Measurements from ENCODE around the gene FGG. TPM values are rescaled to one million over a fixed set of nuclear protein-coding genes. Genes with fewer than 3 reads are reported as not detected.
"Not testable (repeated sequence)": the region's sequence is repeated elsewhere in the genome, so short reads cannot be mapped to it uniquely, and the experiment has no call there.

The FGG gene
- total RNA-seq, 2 experiments from 2014 or later: not detected

DNA sequence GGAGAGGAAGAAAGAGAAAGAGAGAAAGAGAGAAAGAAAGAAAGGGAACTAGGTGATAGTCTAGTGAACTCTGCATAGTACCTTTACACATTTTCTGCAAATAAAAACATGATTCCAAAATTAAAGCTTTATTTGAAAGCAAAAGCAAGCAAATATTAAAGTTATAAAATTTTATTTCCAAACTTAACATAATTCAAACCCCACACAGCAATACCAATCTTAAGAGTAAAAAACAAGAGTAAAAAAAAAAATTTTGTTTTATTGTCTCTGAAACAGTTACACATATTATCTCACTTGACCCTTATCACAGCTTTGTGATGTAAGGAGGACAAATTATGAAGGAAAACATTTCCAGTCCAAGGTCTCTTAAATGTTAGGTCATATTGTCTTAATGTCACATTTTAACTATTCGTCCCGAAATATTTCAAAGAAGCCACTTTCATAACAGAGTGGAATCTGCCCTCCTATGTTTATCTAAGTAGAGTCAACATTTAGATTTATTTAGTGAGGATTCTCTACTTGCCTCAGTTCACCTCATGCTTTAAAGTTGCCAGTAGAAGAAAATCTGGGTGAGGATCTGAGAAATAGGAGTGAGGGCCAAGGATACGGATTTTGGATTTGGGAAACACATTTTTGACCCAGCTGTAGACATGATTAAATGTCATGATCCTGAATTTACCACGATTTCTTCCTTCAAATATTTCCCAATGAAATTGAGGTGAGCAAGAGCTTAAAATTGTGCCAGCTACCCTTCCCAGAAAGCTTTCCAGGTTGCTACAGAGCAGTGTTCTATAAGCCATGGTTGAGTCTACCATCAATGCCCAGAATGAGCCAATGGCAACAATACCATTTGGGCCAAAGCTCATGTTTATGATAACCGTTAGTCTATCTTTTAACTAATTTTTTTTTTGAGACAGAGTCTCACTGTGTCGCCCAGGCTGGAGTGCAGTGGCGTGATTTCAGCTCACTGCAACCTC is 14.4 kb downstream of the FGG start:
- Histone ChIP-seq H3K36me3 (ENCODE audit: insufficient read depth, low read length) (no peaks in the 10 kb centered on the region), H3K9me2 (ENCODE audit: insufficient read depth, low read length) (no peaks in the 10 kb centered on the region), H2AFZ (ENCODE audit: low read length) (no peak overlapping the region), H3K27ac (ENCODE audit: low read depth, low read length, poor library complexity, severe bottlenecking) (no peak overlapping the region), H3K79me2 (ENCODE audit: insufficient read depth, low read depth, low read length) (no peaks in the 10 kb centered on the region), H3K4me1 (ENCODE audit: insufficient read depth, low read length, poor library complexity, severe bottlenecking) (no peaks in the 10 kb centered on the region), H3K4me2 (ENCODE audit: low read length) (no peak overlapping the region), H3K4me3 (ENCODE audit: low read depth, low read length, poor library complexity, severe bottlenecking) (no peak overlapping the region), H4K20me1 (ENCODE audit: insufficient read depth, low read length) (no peaks in the 10 kb centered on the region), H3K9me3 (ENCODE audit: low read length) (no peaks in the 10 kb centered on the region)
- no peak for DNase-seq (ENCODE audit: low spot score)
- TF ChIP-seq, protein P1, sequence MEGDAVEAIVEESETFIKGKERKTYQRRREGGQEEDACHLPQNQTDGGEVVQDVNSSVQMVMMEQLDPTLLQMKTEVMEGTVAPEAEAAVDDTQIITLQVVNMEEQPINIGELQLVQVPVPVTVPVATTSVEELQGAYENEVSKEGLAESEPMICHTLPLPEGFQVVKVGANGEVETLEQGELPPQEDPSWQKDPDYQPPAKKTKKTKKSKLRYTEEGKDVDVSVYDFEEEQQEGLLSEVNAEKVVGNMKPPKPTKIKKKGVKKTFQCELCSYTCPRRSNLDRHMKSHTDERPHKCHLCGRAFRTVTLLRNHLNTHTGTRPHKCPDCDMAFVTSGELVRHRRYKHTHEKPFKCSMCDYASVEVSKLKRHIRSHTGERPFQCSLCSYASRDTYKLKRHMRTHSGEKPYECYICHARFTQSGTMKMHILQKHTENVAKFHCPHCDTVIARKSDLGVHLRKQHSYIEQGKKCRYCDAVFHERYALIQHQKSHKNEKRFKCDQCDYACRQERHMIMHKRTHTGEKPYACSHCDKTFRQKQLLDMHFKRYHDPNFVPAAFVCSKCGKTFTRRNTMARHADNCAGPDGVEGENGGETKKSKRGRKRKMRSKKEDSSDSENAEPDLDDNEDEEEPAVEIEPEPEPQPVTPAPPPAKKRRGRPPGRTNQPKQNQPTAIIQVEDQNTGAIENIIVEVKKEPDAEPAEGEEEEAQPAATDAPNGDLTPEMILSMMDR (conservative IDR thresholded peaks at IDR 0.05; ENCODE audit: low read length): no peak
- no peak for TF ChIP-seq EZH2phosphoT487 (IDR thresholded peaks at IDR 0.05; ENCODE audit: borderline replicate concordance, low read depth, low read length)
- ChIA-PET POLR2A (interaction anchor here (0.7 to 0.9 kb wide), 3 partner anchors 10 to 26 kb away, joined by 3 read pairs; no protein-coding TSS in a partner anchor), CTCF (ENCODE audit: unreplicated experiment) (no interaction called here)
- intact Hi-C loops (cut with micrococcal nuclease; ENCODE audit: unreplicated experiment): no loop called here
- BruUV-seq (replicated peaks): no TSS peak

DNA sequence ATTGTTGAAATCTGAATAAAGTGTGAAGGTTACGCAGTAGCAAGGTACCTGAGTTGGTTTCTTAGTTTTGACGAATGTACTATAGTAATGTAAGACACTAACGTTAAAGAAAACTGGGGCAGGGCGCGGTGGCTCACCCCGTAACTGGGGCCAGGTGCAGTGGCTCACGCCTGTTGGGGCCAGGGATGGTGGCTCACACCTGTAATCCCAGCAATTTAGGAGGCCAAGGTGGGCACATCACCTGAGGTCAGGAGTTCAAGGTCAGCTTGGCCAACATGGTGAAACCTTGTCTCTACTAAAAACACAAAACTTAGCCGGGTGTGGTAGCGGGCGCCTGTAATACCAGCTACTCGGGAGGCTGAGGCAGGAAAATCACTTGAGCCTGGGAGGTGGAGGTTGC is 15.2 kb downstream of the FGG start:
- H3K4me3 ChIP-seq (ENCODE audit: low read depth, low read length, poor library complexity, severe bottlenecking); intact Hi-C loops (cut with micrococcal nuclease; ENCODE audit: unreplicated experiment); H3K36me3 ChIP-seq (ENCODE audit: insufficient read depth, low read length); H3K4me1 ChIP-seq (ENCODE audit: insufficient read depth, low read length, poor library complexity, severe bottlenecking); DNase-seq (ENCODE audit: low spot score); CTCF ChIA-PET (ENCODE audit: unreplicated experiment); H3K9me3 ChIP-seq (ENCODE audit: low read length); H3K4me2 ChIP-seq (ENCODE audit: low read length); H3K9me2 ChIP-seq (ENCODE audit: insufficient read depth, low read length); H3K27ac ChIP-seq (ENCODE audit: low read depth, low read length, poor library complexity, severe bottlenecking); BruUV-seq (replicated peaks); H2AFZ ChIP-seq (ENCODE audit: low read length); H4K20me1 ChIP-seq (ENCODE audit: insufficient read depth, low read length); H3K79me2 ChIP-seq (ENCODE audit: insufficient read depth, low read depth, low read length): not testable (repeated sequence)
- POLR2A ChIA-PET: interaction anchor here (0.9 kb wide), 1 partner anchor 9 kb away, joined by 3 read pairs; no protein-coding TSS in a partner anchor

DNA sequence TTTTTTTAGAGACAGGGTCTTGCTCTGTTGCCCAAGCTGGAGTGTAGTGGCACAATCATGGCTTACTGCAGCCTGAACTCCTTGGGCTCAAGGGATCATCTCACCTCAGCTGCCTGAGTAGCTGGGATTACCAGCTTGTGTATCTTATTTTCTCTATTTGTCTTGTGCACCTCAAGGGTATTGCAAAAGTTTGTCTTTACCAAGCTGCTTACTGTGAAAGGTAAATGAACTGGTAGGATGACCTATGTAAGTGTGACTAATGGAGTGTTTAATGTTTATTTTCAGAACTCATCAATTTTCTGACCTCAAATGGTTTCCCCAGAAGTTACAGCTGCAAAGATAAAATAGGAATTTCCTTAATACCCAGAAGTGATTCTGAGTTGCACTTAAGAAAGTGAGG is 16.6 kb downstream of the FGG start:
- H3K4me3 ChIP-seq (ENCODE audit: low read depth, low read length, poor library complexity, severe bottlenecking): no peak overlapping the region
- CTCF ChIA-PET (ENCODE audit: unreplicated experiment): no interaction called here
- no TSS peak for BruUV-seq (replicated peaks)
- intact Hi-C loops (cut with micrococcal nuclease; ENCODE audit: unreplicated experiment): no loop called here
- H3K9me2 ChIP-seq (ENCODE audit: insufficient read depth, low read length): no peaks in the 10 kb centered on the region
- no peaks in the 10 kb centered on the region for H3K9me3 ChIP-seq (ENCODE audit: low read length)
- H4K20me1 ChIP-seq (ENCODE audit: insufficient read depth, low read length): no peaks in the 10 kb centered on the region
- no peak for TF ChIP-seq EZH2phosphoT487 (IDR thresholded peaks at IDR 0.05; ENCODE audit: borderline replicate concordance, low read depth, low read length)
- TF ChIP-seq, protein P1 (conservative IDR thresholded peaks at IDR 0.05; ENCODE audit: low read length): no peak
- no peak for DNase-seq (ENCODE audit: low spot score)
- H3K79me2 ChIP-seq (ENCODE audit: insufficient read depth, low read depth, low read length): no peaks in the 10 kb centered on the region
- H3K27ac ChIP-seq (ENCODE audit: low read depth, low read length, poor library complexity, severe bottlenecking): no peak overlapping the region
- no peak overlapping the region for H2AFZ ChIP-seq (ENCODE audit: low read length)
- H3K4me2 ChIP-seq (ENCODE audit: low read length): no peak overlapping the region
- POLR2A ChIA-PET: interaction anchor here (0.6 to 1.3 kb wide), 4 partner anchors 7 to 1415 kb away, joined by 3 to 7 read pairs (median 4); no protein-coding TSS in a partner anchor
- no peaks in the 10 kb centered on the region for H3K36me3 ChIP-seq (ENCODE audit: insufficient read depth, low read length)
- H3K4me1 ChIP-seq (ENCODE audit: insufficient read depth, low read length, poor library complexity, severe bottlenecking): no peaks in the 10 kb centered on the region

DNA sequence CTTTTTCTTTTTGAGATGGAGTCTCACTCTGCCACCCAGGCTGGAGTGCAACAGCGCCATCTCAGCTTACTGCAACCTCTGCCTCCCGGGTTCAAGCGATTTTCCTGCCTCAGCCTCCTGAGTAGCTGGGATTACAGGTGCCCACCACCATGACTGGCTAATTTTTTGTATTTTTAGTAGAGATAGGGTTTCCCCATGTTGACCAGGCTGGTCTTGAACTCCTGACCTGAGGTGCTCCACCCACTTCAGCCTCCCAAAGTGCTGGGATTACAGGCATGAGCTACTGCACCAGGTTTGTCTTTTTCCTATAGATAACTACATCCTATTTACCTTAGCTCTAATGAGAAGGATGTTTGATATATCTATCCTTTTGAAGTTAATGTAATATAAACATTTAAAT is 18.1 kb downstream of the FGG start:
- H3K9me3 ChIP-seq (ENCODE audit: low read length); H3K36me3 ChIP-seq (ENCODE audit: insufficient read depth, low read length); H3K4me1 ChIP-seq (ENCODE audit: insufficient read depth, low read length, poor library complexity, severe bottlenecking); H2AFZ ChIP-seq (ENCODE audit: low read length); CTCF ChIA-PET (ENCODE audit: unreplicated experiment); H3K27ac ChIP-seq (ENCODE audit: low read depth, low read length, poor library complexity, severe bottlenecking); intact Hi-C loops (cut with micrococcal nuclease; ENCODE audit: unreplicated experiment); BruUV-seq (replicated peaks); H3K79me2 ChIP-seq (ENCODE audit: insufficient read depth, low read depth, low read length); H3K4me2 ChIP-seq (ENCODE audit: low read length); DNase-seq (ENCODE audit: low spot score); H3K4me3 ChIP-seq (ENCODE audit: low read depth, low read length, poor library complexity, severe bottlenecking); H4K20me1 ChIP-seq (ENCODE audit: insufficient read depth, low read length); H3K9me2 ChIP-seq (ENCODE audit: insufficient read depth, low read length): not testable (repeated sequence)
- POLR2A ChIA-PET: interaction anchor here (0.7 to 1.4 kb wide), 6 partner anchors 9 to 38 kb away, joined by 3 to 4 read pairs (median 3); no protein-coding TSS in a partner anchor

Measured in OCI-LY7 (cell line).